Medulla oblongata (tissue), 1 donor: ENCODE results near the gene PWP1.
"Not testable (repeated sequence)": the region's sequence is repeated elsewhere in the genome, so short reads cannot be mapped to it uniquely, and the experiment has no call there.

Experiments used
- DNase-seq: peaks from one replicate; pipeline ENCODE4 v3.0.0-alpha.2; 2015; ENCODE audit errors: extremely low spot score

The PWP1 gene

GRCh38 chr12:107668320-107669098 is 17.1 kb upstream of the PWP1 start:
- no peak for DNase-seq

- DNase-seq, result no peak
Measured at GRCh38 chr12:107669946-107670345, 15.7 kb upstream of the PWP1 start.

- no peak for DNase-seq
Measured at GRCh38 chr12:107670999-107671643, 14.5 kb upstream of the PWP1 start.

DNA sequence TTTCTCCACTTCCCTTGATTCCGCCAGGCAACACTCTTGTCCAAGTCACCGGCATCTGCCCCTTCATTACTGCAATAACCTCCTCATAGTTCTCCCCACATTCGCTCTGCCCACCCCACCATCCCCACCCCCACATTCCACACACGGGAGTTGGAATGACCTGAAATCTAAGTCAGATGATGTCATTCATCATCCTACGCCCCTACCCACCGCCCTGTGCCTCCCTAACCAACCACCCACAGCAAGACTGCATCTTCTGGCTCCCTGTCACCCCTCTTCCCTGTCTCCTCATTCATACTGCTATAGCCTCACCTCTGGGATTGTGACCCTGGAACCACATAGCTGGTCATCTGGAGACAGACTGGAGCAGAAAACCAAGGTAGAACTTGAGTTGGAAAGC is 7.9 kb upstream of the PWP1 start:
- no peak for DNase-seq

DNA sequence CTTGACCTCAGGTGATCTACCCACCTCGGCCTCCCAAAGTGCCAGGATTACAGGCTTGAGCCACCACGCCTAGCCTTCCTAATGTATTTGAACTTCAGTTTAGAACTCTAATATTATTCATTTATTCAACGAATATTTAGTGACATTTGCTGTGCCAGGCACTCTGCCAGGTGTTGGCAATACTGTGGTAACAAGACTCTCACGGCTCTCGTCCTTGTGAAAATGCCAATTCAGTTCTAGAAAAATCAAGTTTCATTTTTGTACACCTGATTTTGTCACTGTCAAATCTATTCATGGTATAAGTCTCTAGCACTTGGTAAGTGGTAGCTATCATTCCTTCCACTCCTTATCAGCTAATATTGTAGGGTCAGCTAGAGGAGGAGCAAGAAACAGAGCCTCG is 6.3 kb upstream of the PWP1 start:
- no peak for DNase-seq

DNA sequence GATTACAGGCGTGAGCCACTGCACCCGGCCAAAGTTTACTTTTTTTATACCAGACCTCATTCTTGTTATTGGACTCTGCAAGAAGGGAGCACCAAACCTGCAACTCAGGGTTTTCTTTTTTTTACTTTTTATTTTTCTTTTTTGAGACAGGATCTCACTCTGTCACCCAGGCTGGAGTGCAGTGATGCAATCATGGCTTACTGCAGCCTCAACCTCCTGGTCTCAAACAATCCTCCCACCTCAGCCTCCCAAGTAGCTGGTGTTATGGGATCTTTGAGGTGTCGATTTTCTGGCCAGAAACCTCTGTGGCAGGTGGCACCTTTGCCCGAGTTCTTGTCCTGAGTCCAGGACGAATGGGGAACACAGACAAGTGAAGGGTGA is 4.2 kb upstream of the PWP1 start:
- no peak for DNase-seq

GRCh38 chr12:107681836-107682820 is 3.5 kb upstream of the PWP1 start:
- DNase-seq, result no peak

DNA sequence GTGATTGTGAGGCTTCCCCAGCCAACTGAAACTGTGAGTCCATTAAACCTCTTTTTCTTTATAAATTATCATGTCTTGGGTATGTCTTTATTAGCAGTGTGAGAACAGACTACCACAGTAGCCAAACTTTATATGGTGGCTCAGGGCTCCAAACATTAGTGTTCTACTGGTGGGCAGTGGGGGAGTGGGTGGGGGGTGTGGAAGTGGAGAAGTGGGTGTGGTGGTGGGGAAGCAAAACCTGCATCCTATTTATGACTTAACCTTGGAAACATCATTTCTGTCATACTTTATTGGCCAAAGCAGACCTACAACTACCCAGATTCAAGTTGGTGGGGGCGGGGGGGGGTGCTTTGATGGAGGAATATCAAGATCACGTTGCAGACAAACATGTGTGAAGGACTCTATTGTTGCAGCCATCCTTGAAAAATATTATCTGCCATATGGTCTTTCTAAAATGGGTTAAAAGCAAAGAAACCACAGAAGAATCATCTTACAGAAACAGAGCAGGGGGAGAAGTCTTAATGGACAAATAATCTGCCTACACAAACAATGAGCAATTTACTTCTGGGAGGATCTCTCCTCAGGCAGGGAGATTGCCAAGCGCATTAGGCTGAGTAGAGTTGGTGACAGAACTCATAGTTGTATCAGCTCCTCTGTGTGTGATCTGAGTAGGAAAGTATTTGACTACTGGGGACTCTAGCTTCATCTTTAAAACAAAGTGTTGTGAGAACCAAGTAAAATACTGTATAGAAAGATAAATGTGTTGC is 1.4 kb upstream of the PWP1 start:
- no peak for DNase-seq

DNA sequence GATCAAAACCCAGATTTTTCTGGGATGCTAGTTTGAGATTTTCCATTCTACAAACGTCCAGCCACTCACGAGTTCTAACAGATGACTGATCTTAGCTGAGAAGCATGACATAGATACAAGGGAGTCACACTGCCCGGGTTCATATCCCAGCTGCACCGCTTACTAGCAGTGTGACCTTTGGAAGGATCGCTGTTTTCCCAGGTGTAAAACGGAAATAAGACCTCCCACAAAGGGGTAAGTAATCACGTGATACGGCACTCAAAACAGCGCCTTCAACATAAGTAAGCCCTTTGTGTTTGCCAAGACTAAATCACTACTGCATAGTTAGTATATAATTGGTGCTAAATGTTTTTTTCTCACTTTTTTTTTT is 624 bp upstream of the PWP1 start:
- peak; percentile 13 for DNase-seq

- not testable (repeated sequence) for DNase-seq
Measured at GRCh38 chr12:107695772-107696171, 10.2 kb downstream of the PWP1 start.

- DNase-seq, result no peak
Measured at GRCh38 chr12:107702106-107702505, 16.5 kb downstream of the PWP1 start.

- no peak for DNase-seq
Measured at GRCh38 chr12:107704041-107704440, 18.4 kb downstream of the PWP1 start.

GRCh38 chr12:107705522-107705921 is 19.9 kb downstream of the PWP1 start:
- not testable (repeated sequence) for DNase-seq

DNA sequence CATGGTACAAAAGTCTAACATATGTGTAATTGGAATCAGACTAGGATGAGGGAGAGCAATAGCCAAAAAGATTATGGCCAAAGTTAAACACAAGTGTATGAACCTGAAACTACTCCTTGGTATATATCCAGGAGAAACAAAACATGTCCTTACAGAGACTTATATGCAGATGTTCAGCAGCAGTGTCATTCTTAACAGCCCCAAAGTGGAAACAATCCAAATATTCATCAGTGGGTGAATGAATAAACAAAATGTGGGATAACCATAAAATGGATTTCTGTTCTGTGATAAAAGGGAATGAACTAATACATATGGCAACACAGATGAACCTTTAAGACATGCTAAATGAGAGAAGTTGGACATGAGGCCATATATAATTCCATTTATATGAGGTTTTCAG is 30.2 kb downstream of the PWP1 start:
- DNase-seq, result no peak

GRCh38 chr12:107718606-107719005 is 33.0 kb downstream of the PWP1 start:
- DNase-seq, result no peak

- not testable (repeated sequence) for DNase-seq
Measured at GRCh38 chr12:107727327-107727726, 41.7 kb downstream of the PWP1 start.

DNA sequence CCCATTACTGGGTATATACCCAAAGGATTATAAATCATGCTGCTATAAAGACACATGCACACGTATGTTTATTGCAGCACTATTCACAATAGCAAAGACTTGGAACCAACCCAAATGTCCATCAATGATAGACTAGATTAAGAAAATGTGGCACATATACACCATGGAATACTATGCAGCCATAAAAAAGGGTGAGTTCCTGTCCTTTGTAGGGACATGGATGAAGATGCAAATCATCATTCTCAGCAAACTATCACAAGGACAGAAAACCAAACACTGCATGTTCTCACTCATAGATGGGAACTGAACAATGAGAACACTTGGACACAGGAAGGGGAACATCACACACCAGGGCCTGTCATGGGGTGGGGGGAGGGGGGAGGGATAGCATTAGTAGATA is 42.1 kb downstream of the PWP1 start:
- DNase-seq, result not testable (repeated sequence)

GRCh38 chr12:107730618-107731341 is 45.2 kb downstream of the PWP1 start:
- DNase-seq, result peak; percentile 28

DNA sequence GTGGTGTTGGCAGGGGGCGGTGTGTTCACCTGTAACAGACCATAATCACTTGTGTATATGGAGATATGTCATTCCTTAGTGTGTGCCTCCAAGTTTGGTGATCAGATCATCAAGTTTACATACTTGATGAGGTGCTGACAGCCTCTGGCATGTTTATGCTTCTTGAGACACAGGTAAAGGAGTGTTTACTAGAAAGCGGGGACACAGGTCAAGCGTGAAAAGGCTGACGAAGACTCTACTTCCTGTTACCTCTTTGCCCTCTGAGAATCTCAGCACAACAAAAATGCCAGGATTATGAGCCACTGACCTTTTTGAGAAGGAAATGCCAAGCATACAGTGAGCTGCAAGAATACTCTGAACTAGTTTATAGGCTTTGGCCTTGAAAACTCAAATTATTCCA is 45.8 kb downstream of the PWP1 start:
- DNase-seq, result no peak

DNA sequence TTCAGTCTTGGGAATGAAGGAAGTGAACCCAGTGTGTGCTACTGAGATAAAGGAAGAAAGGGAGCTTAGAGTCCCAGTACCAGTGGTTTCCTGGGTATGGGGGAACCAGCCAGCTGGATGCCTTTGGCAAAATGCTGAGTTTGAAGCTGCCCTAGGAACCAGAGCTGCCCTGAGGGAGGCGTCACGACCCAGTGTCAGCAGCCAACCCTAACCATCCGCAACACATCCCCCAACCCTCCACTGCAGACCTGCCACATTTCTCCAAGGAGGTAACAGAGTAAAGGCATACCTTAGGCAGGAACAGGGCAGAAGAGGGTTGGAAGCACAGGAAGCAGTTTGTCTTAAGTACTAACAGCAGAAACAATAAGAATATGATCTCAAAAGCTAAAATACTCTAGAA is 46.8 kb downstream of the PWP1 start:
- DNase-seq, result no peak

- no peak for DNase-seq
Measured at GRCh38 chr12:107734139-107734538, 48.5 kb downstream of the PWP1 start.
